Suprapubic skin (tissue), 4 donors: Measurements from ENCODE around the gene SLC66A2.

Experiments used
- POLR2A ChIP-seq, 2 donors: fragments of 450-650 bp; IDR thresholded peaks; one replicate each; pipeline ENCODE4 v1.6.1; 2017; ENCODE audit warnings: antibody characterized with exemption in 2 of 2, mild to moderate bottlenecking in 2 of 2, moderate library complexity in 2 of 2
- POLR2AphosphoS5 ChIP-seq, 3 donors: sonication (generic); formaldehyde crosslinking; IDR thresholded peaks; one replicate each; pipeline ENCODE4 v1.6.1; 2017; ENCODE audit warnings: antibody characterized with exemption in 3 of 3
- TF ChIP-seq, protein P1 (sequence below), 2 donors: fragments of 200-600 bp in 1 of 2; fragments of 450-650 bp in 1 of 2; sonication (generic) in 1 of 2; IDR thresholded peaks; one replicate each; pipeline ENCODE4 v1.5.1; 2016 to 2019; ENCODE audit warnings: antibody characterized with exemption in 2 of 2, mild to moderate bottlenecking in 1 of 2, moderate library complexity in 1 of 2

GRCh38 chr18:79917853-79918614, 33.4 kb downstream of the SLC66A2 start:
- TF ChIP-seq POLR2A (IDR thresholded peaks at IDR 0.05) (no peak), POLR2AphosphoS5 (IDR thresholded peaks at IDR 0.05) (no peak)
- TF ChIP-seq, protein P1, sequence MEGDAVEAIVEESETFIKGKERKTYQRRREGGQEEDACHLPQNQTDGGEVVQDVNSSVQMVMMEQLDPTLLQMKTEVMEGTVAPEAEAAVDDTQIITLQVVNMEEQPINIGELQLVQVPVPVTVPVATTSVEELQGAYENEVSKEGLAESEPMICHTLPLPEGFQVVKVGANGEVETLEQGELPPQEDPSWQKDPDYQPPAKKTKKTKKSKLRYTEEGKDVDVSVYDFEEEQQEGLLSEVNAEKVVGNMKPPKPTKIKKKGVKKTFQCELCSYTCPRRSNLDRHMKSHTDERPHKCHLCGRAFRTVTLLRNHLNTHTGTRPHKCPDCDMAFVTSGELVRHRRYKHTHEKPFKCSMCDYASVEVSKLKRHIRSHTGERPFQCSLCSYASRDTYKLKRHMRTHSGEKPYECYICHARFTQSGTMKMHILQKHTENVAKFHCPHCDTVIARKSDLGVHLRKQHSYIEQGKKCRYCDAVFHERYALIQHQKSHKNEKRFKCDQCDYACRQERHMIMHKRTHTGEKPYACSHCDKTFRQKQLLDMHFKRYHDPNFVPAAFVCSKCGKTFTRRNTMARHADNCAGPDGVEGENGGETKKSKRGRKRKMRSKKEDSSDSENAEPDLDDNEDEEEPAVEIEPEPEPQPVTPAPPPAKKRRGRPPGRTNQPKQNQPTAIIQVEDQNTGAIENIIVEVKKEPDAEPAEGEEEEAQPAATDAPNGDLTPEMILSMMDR (IDR thresholded peaks at IDR 0.05) = no peak
